ENCODE results near the gene RSPO3.
"Not testable (repeated sequence)": the region's sequence is repeated elsewhere in the genome, so short reads cannot be mapped to it uniquely, and the experiment has no call there.

Gene RSPO3, protein sequence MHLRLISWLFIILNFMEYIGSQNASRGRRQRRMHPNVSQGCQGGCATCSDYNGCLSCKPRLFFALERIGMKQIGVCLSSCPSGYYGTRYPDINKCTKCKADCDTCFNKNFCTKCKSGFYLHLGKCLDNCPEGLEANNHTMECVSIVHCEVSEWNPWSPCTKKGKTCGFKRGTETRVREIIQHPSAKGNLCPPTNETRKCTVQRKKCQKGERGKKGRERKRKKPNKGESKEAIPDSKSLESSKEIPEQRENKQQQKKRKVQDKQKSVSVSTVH

GRCh38 chr6:127118298-127119101, at the start of gene RSPO3:
TSS of gene RSPO3 (plus strand) at chr6:127118671. CDS start at chr6:127119193, 522 bp downstream.
- DNase-seq, result peak; percentile 14

GRCh38 chr6:127069659-127070279, 48.7 kb upstream of the RSPO3 start:
- DNase-seq, result peak; percentile 5

GRCh38 chr6:127073222-127073621, 45.2 kb upstream of the RSPO3 start:
- DNase-seq, result no peak

DNA sequence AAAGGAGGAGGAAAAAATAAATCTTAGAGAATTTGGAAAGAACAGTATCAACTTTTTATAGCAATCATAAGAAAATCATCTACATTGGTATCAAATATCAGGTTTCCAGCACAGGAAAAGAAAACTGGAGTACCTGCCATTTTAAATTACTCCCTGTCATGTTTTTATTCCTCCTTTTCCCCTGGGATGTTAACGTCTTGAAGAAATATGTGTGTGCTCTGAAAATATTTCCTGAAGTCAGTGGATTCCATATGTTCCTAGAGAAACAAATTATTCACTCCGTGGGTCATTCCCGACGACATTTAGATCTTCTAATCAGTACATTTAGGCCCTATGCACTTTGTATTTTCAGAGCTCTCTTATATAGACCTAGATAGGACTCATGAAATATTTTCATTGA, 42.0 kb upstream of the RSPO3 start:
- no peak for DNase-seq

GRCh38 chr6:127077886-127078285, 40.6 kb upstream of the RSPO3 start:
- DNase-seq, result no peak

- no peak for DNase-seq
Observed at GRCh38 chr6:127078669-127079068, 39.8 kb upstream of the RSPO3 start.

DNA sequence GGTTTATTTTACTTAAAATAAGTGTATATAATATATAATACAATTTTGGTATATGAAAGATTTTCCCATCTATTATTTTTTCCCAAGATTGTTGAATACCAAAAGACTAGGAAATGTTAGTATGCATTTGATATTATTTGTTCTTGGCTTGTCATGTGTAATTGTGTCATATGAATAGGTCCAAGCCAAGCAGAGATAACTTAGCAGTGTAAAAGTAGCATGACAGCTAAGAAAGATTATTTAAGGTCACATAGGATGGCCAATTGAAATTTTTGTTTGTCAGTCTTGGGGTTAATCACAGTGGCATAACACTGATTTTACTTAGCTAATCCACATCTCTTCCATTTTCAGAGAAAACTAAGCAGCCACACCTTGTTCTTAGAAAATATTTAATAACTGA, 38.8 kb upstream of the RSPO3 start:
- DNase-seq, result no peak

- no peak for DNase-seq
Observed at GRCh38 chr6:127080081-127080480, 38.4 kb upstream of the RSPO3 start.

DNA sequence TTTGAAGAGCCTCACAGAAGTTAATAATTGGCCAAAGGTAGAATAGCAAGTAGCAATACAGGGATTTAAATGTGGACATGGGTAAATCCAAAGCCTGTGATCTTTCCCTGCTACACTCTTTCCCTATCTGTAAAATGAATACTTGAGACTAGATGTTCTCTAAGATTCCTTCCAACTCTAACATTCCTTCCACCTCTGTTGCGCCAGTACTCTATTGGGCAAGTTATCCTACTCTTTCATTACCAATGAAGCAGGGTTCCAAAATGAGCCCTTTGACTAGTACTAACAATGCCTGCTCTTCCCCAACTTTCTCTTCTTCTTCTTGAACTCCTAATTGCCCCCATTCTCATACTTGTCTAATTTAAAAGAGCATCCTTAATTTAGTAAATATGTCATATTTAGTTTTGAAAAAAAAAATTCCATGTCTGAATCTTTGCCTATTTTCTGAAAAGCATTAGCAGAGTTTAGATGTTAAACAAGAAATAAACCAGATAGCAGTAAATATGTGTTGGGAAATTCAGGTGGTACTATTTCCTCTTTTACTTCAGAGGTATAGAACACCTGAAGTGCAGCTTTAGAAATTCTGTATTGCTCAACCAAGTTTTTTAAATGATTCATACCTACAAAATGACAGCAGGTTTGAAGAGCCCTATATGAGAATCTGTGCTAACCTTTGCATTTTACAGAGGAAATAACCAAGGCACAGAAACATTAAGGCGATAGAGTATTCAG, 35.1 kb upstream of the RSPO3 start:
- DNase-seq, result no peak

DNA sequence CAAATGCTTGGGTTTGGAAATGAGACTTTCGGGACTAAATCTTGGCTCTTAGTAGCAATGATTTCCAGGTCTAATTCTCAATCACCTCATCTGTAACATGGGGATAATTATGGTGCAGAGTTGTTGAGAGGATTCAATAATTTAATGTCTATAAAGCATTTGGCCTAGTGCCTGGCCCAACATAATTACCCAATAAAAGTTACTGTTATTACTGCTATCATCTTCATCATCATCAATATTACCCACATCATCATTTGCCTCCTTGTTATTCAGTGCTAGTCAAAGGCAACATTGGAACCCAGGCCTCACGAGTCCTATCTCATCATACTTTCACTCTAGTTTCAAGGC, 34.5 kb upstream of the RSPO3 start:
- no peak for DNase-seq

DNA sequence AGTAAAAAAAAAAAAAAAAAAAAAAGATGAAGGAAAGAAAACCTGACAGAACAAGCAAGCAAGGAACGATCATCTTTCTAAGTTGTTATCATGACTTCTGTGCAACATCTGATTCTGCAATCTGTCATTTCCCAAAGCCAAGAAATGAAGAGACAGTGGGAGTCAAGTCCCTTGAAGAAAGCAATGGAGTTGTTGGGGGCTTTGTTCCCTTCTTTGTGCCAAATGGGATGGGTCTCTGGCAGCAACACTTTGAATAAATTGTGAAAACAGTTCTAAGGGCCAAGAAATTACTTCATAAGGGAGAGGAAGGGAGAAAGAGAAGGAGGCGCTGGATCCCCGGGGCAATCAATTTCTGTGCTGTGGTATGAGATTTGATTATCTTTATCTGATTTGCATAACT, 33.3 kb upstream of the RSPO3 start:
- no peak for DNase-seq

DNA sequence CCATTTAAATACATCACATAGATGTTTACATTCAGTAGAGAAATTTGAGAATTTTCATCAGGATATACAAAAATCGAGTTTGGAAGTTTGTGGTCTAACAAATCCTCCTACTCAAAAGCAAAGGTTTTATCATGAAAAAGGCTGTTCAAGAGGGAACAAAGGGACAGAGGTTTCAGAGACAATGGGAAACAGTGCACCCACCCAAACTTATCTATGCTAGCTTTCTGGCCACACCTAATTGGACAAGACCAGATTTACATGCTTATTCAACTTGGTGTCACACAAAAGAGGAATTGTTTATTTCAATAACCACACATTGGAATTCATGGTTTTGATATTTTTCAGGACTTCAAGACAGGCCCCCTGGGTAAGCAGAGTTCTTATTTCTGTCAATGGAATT, 28.4 kb upstream of the RSPO3 start:
- no peak for DNase-seq

- DNase-seq, result no peak
Observed at GRCh38 chr6:127092466-127092865, 26.0 kb upstream of the RSPO3 start.

GRCh38 chr6:127094791-127095190, 23.7 kb upstream of the RSPO3 start:
- DNase-seq, result no peak

- DNase-seq, result no peak
Observed at GRCh38 chr6:127096167-127096566, 22.3 kb upstream of the RSPO3 start.

DNA sequence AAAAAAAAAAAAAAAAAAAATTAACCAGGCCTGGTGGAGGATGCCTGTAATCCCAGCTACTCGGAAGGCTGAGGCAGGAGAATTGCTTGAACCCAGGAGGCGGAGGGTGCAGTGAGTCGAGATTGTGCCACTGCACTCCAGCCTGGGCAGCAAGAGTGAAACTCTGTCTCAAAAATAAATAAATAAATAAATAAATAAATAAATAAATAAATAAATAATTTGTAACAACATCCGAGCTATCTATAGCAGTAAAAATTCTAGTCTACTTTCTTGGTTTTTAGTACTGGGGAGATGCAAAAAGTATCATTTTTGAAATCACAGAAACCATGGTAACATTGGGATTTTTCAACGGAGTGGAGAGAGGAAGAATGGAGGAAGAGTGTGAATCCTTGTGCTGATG, 21.0 kb upstream of the RSPO3 start:
- not testable (repeated sequence) for DNase-seq

GRCh38 chr6:127100510-127101140, 17.8 kb upstream of the RSPO3 start:
- DNase-seq, result no peak

- no peak for DNase-seq
Observed at GRCh38 chr6:127102299-127102698, 16.2 kb upstream of the RSPO3 start.

- no peak for DNase-seq
Observed at GRCh38 chr6:127102859-127103258, 15.6 kb upstream of the RSPO3 start.

DNA sequence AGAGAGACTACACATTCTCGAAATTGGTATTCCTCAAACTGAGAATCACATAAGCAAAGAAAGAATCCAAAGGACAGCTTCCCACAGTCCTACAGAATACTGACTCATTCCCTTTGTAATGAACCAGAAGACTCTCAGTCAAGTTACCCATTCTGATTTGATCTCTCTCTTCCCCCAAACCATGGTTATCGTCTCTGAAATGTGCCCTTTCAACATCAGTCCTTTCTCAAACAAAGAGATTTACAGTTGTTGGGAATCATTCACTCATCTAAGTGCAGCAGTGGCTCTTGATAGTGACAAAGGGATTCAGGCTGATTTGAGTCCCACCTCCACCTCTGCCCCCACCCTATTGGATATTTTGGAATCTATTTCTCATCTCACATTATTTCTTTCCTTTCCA, 15.0 kb upstream of the RSPO3 start:
- no peak for DNase-seq

GRCh38 chr6:127107916-127108315, 10.6 kb upstream of the RSPO3 start:
- no peak for DNase-seq

DNA sequence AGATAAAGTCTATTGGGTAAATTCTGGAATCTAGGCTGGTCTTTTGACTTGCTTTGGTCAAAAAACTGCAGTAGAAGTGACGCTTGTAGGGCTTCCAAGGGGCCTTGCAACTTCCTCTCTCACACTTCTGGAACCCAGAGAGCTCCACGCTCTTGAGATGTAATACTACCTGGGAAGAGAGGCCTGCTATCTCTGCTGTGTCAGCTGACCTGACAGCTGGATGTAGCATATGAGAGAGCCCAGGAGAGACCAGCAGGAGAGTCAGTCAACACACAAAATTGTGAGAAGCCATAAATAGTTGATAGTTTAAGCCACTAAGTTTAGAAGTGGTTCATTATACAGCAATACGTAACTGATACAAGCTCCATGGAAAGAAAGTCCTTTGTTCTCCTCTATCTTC, 7.8 kb upstream of the RSPO3 start:
- no peak for DNase-seq

DNA sequence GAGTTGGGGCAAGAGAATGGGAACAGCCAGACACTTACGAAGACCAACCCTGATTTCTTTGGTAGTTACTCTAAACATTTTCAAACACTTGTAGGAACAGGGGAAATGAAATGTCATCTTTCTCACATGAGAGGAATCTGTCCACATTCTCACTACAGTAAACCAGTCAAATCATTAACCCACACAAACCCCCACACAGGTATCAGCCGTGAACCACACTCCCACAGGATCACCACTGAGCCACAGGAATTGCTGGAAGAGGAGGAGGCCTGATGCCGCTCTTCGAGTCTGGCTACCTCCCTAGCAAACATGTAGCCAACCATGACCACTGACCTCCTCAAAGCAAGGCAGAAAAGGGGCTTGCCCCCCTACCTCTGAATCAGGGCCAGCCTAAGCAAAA, 6.9 kb upstream of the RSPO3 start:
- DNase-seq, result no peak

Data from RPMI8226 (cell line).